Ecto neural progenitor cell (in vitro differentiated cells): ENCODE results near the gene OSBPL8.

Experiments used
- DNase-seq: peaks from one replicate; pipeline ENCODE4 v3.0.0-alpha.2; 2018; ENCODE audit warnings: low spot score

Gene OSBPL8

DNA sequence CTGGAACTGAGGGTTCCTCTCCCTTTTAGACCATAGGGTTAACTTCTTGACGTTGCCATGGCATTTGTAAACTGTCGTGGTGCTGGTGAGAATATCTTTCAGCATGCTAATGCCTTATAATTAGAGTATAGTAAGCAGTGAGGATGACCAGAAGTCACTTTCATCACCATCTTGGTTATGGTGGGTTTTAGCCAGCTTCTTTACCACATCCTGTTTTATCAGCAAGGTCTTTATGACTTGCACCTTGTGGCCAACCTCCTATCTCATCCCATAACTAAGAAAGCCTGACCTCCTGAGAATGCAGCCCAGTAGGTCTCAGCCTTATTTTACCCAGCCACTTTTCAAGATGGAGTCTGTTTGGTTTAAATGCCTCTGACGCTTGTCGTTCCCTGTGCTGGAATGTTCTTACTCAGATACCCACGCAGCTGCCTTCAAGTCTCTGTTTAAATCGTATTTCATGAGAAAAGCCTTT is 255.5 kb downstream of the OSBPL8 start:
- DNase-seq = no peak

DNA sequence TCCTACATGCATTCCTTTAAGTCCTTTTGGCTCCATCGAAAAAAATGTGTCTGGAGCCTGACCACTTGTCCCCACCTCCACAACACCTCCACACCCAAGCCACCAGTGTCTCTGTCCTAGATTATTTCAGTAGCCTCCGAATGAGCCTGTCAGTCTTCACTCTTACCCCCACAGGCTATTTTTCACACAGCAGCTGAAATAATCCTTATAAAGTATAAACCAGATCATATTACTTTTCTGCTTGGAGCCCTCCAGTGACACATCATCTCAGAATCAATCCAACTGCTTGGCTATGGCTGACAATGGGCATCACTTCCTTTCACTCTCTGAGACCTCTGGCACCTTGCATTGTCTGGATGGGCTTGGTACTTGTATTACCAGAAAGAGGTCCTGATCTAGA is 256.2 kb downstream of the OSBPL8 start:
- DNase-seq = no peak
